ENCODE measurements around the gene GM2A. TPM values are rescaled to one million over a fixed set of nuclear protein-coding genes. Genes with fewer than 3 reads are reported as not detected.

GM2A gene
- total RNA-seq, 1 experiment from 2014 or later, result 27.6 TPM

GRCh38 chr5:151230048-151230680 is 22.8 kb upstream of the GM2A start:
- Mint-ChIP-seq H3K4me1 (ENCODE audit: low read depth, unreplicated experiment) (no peaks in the 10 kb centered on the region), H3K4me3 (ENCODE audit: unreplicated experiment) (no peak overlapping the region), H3K27me3 (ENCODE audit: insufficient read depth, unreplicated experiment) (peaks cover 3% of the 10 kb centered on the region), H3K36me3 (ENCODE audit: insufficient read depth, unreplicated experiment) (no peaks in the 10 kb centered on the region), H3K9me3 (ENCODE audit: unreplicated experiment) (no peaks in the 10 kb centered on the region), H3K27ac (ENCODE audit: unreplicated experiment) (no peak overlapping the region)
- BruUV-seq (replicated peaks), result no TSS peak
- ChIA-PET POLR2A (no interaction called here), CTCF (interaction anchor here (1.2 kb wide), 1 partner anchor 9 kb away, joined by 6 read pairs; no protein-coding TSS in a partner anchor)
- H3K27me3 ChIP-seq (replicated peaks; ENCODE audit: control insufficient read depth, insufficient read depth, low read length), result no peaks in the 10 kb centered on the region
- H3K4me1 ChIP-seq, result no peaks in the 10 kb centered on the region
- intact Hi-C loops (cut with micrococcal nuclease; ENCODE audit: unreplicated experiment), result loop anchor here (5.0 kb wide), 1 partner anchor 168 kb away; no protein-coding TSS in a partner anchor
- H3K9me3 ChIP-seq, result 0 out of 2 replicates have a peak, but pooled peaks cover 3% of the 10 kb centered on the region
- TF ChIP-seq CTCF (IDR thresholded peaks at IDR 0.05; ENCODE audit: insufficient read depth in 1 of 2, low read depth in 1 of 2, low read length in 1 of 2, severe bottlenecking in 1 of 2, unreplicated experiment in 1 of 2), result no peak
- no peaks in the 10 kb centered on the region for H3K36me3 ChIP-seq (ENCODE audit: control insufficient read depth, insufficient read depth, low read length)
- no peak for DNase-seq
- no peak overlapping the region for H3K4me3 ChIP-seq (ENCODE audit: low read depth, low read length)

GRCh38 chr5:151231359-151231758 is 21.6 kb upstream of the GM2A start:
- no peak overlapping the region for H3K27ac Mint-ChIP-seq (ENCODE audit: unreplicated experiment)
- no peaks in the 10 kb centered on the region for H3K27me3 ChIP-seq (replicated peaks; ENCODE audit: control insufficient read depth, insufficient read depth, low read length)
- no peaks in the 10 kb centered on the region for H3K36me3 ChIP-seq (ENCODE audit: control insufficient read depth, insufficient read depth, low read length)
- TF ChIP-seq CTCF (IDR thresholded peaks at IDR 0.05; ENCODE audit: insufficient read depth in 1 of 2, low read depth in 1 of 2, low read length in 1 of 2, severe bottlenecking in 1 of 2, unreplicated experiment in 1 of 2), result no peak
- 0 out of 2 replicates have a peak, but pooled peaks cover 3% of the 10 kb centered on the region for H3K9me3 ChIP-seq
- no peak for DNase-seq
- no peaks in the 10 kb centered on the region for H3K36me3 Mint-ChIP-seq (ENCODE audit: insufficient read depth, unreplicated experiment)
- H3K27me3 Mint-ChIP-seq (ENCODE audit: insufficient read depth, unreplicated experiment), result peaks cover 3% of the 10 kb centered on the region
- CTCF ChIA-PET, result no interaction called here
- POLR2A ChIA-PET, result no interaction called here
- H3K4me3 Mint-ChIP-seq (ENCODE audit: unreplicated experiment), result no peak overlapping the region
- H3K4me3 ChIP-seq (ENCODE audit: low read depth, low read length), result no peak overlapping the region
- no peaks in the 10 kb centered on the region for H3K9me3 Mint-ChIP-seq (ENCODE audit: unreplicated experiment)
- BruUV-seq (replicated peaks), result no TSS peak
- intact Hi-C loops (cut with micrococcal nuclease; ENCODE audit: unreplicated experiment), result loop anchor here (5.0 kb wide), 1 partner anchor 169 kb away; no protein-coding TSS in a partner anchor
- no peaks in the 10 kb centered on the region for H3K4me1 ChIP-seq
- H3K4me1 Mint-ChIP-seq (ENCODE audit: low read depth, unreplicated experiment), result no peaks in the 10 kb centered on the region

GRCh38 chr5:151233616-151234085 is 19.3 kb upstream of the GM2A start:
- TF ChIP-seq CTCF (IDR thresholded peaks at IDR 0.05; ENCODE audit: insufficient read depth in 1 of 2, low read depth in 1 of 2, low read length in 1 of 2, severe bottlenecking in 1 of 2, unreplicated experiment in 1 of 2), result no peak
- H3K36me3 ChIP-seq (ENCODE audit: control insufficient read depth, insufficient read depth, low read length), result no peaks in the 10 kb centered on the region
- Mint-ChIP-seq H3K4me3 (ENCODE audit: unreplicated experiment) (no peak overlapping the region), H3K27ac (ENCODE audit: unreplicated experiment) (no peak overlapping the region), H3K4me1 (ENCODE audit: low read depth, unreplicated experiment) (no peaks in the 10 kb centered on the region), H3K36me3 (ENCODE audit: insufficient read depth, unreplicated experiment) (no peaks in the 10 kb centered on the region), H3K27me3 (ENCODE audit: insufficient read depth, unreplicated experiment) (peaks cover 3% of the 10 kb centered on the region), H3K9me3 (ENCODE audit: unreplicated experiment) (no peaks in the 10 kb centered on the region)
- H3K27me3 ChIP-seq (replicated peaks; ENCODE audit: control insufficient read depth, insufficient read depth, low read length), result no peaks in the 10 kb centered on the region
- ChIA-PET CTCF (no interaction called here), POLR2A (no interaction called here)
- 0 out of 2 replicates have a peak, but pooled peaks cover 3% of the 10 kb centered on the region for H3K9me3 ChIP-seq
- intact Hi-C loops (cut with micrococcal nuclease; ENCODE audit: unreplicated experiment), result loop anchor here (5.0 kb wide), 1 partner anchor 171 kb away; no protein-coding TSS in a partner anchor
- BruUV-seq (replicated peaks), result no TSS peak
- no peaks in the 10 kb centered on the region for H3K4me1 ChIP-seq
- no peak overlapping the region for H3K4me3 ChIP-seq (ENCODE audit: low read depth, low read length)
- no peak for DNase-seq
